Chondrocyte (in vitro differentiated cells): ENCODE data around the gene RALGPS2. TPM values are rescaled to one million over a fixed set of nuclear protein-coding genes. Genes with fewer than 3 reads are reported as not detected.
"Not testable (repeated sequence)": the region's sequence is repeated elsewhere in the genome, so short reads cannot be mapped to it uniquely, and the experiment has no call there.

ENCODE experiments used
- DNase-seq: peaks from one replicate; pipeline ENCODE4 v3.0.0; 2021; ENCODE audit warnings: mixed read lengths, low spot score
- H3K27ac Mint-ChIP-seq: one replicate; pipeline ENCODE4 v1.8.0; 2021; ENCODE audit warnings: mild to moderate bottlenecking, moderate library complexity, mixed read lengths; ENCODE audit not compliant: unreplicated experiment
- H3K27me3 Mint-ChIP-seq: 2 replicates; pipeline ENCODE4 v1.8.0; 2021; ENCODE audit warnings: low read depth, mixed read lengths
- H3K36me3 Mint-ChIP-seq: 2 replicates; pipeline ENCODE4 v1.8.0; 2021; ENCODE audit warnings: low read depth, mixed read lengths
- H3K4me1 Mint-ChIP-seq: 2 replicates; pipeline ENCODE4 v1.8.0; 2021; ENCODE audit warnings: low read depth, mild to moderate bottlenecking, mixed read lengths
- H3K4me3 Mint-ChIP-seq: one replicate; pipeline ENCODE4 v1.8.0; 2021; ENCODE audit warnings: mild to moderate bottlenecking, moderate library complexity, mixed read lengths; ENCODE audit not compliant: unreplicated experiment
- H3K9me3 Mint-ChIP-seq: 2 replicates; pipeline ENCODE4 v1.8.0; 2021; ENCODE audit warnings: low read depth, mixed read lengths
- total RNA-seq: library from RNA; stranded (reverse); gene quantifications from 3 replicates; pipeline ENCODE4 v1.2.1, GENCODE V29; 2021
- TF ChIP-seq, protein P1 (sequence below): fragments of 200-600 bp; sonication (generic); IDR thresholded peaks from 2 replicates; pipeline ENCODE4 v1.5.0; 2021; ENCODE audit warnings: antibody characterized with exemption, mild to moderate bottlenecking, moderate library complexity

The RALGPS2 gene
- total RNA-seq, 1 donor from 2014 or later = 10.0 TPM

DNA sequence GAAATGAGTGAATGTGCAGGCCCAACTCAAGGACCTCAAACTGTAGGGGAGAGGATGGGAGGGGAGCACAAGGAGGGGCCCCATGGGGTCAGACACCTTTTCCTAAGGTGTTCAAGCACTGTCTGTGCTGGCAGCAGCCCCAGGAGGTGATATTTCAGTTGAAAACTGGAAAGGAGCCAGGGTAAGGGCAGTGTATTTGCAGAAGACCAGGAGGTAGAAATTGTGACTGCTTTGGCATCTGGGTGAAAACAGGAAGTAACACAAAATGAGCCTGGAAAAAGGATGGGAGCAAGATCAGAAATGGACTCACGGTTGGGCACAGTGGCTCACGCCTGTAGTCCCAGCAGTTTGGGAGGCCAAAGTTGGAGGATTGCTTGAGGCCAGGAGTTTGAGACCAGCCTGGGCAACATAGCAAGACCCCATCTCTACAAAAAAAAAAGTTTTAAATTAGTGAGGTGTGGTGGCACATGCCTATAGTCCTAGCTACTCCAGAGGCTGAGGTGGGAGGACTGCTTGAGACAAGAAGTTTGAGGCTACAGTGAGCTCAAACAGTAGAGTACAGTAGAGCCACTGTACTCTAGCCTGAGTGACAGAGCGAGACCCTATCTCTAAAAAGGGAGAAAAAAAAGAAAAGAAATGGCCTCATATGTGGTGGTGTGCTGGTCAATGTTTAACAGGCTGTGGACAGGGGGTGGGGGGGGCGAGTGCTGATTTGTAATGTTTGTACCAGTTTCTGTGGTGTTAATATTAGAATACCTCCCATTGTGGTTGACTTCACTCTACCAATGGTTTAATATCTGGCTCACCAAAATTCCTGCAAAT is 222.0 kb downstream of the RALGPS2 start:
- TF ChIP-seq, protein P1, sequence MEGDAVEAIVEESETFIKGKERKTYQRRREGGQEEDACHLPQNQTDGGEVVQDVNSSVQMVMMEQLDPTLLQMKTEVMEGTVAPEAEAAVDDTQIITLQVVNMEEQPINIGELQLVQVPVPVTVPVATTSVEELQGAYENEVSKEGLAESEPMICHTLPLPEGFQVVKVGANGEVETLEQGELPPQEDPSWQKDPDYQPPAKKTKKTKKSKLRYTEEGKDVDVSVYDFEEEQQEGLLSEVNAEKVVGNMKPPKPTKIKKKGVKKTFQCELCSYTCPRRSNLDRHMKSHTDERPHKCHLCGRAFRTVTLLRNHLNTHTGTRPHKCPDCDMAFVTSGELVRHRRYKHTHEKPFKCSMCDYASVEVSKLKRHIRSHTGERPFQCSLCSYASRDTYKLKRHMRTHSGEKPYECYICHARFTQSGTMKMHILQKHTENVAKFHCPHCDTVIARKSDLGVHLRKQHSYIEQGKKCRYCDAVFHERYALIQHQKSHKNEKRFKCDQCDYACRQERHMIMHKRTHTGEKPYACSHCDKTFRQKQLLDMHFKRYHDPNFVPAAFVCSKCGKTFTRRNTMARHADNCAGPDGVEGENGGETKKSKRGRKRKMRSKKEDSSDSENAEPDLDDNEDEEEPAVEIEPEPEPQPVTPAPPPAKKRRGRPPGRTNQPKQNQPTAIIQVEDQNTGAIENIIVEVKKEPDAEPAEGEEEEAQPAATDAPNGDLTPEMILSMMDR = no peak
- Mint-ChIP-seq H3K27ac (no peak overlapping the region), H3K36me3 (no peaks in the 10 kb centered on the region), H3K4me3 (no peak overlapping the region), H3K4me1 (peaks cover 8% of the 10 kb centered on the region), H3K27me3 (no peaks in the 10 kb centered on the region), H3K9me3 (no peaks in the 10 kb centered on the region)
- DNase-seq = no peak

DNA sequence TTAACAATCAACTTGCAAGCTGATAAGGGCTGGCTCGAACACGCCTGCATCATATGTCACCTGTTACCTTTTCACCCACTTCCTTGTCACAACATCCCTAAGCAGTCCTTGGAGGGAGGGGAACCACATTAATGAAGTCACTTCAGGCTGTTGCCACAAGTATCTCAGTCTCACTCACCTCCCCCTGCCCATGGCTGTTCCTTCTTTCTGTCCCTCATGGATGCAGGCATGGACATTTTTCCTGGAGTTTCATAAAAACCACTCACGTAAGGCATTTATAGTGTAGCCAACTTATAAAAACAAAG is 222.6 kb downstream of the RALGPS2 start:
- H3K9me3 Mint-ChIP-seq = no peaks in the 10 kb centered on the region
- TF ChIP-seq, protein P1 = no peak
- no peak overlapping the region for H3K27ac Mint-ChIP-seq
- H3K27me3 Mint-ChIP-seq = no peaks in the 10 kb centered on the region
- peaks cover 4% of the 10 kb centered on the region for H3K4me1 Mint-ChIP-seq
- no peaks in the 10 kb centered on the region for H3K36me3 Mint-ChIP-seq
- no peak overlapping the region for H3K4me3 Mint-ChIP-seq
- DNase-seq = no peak

DNA sequence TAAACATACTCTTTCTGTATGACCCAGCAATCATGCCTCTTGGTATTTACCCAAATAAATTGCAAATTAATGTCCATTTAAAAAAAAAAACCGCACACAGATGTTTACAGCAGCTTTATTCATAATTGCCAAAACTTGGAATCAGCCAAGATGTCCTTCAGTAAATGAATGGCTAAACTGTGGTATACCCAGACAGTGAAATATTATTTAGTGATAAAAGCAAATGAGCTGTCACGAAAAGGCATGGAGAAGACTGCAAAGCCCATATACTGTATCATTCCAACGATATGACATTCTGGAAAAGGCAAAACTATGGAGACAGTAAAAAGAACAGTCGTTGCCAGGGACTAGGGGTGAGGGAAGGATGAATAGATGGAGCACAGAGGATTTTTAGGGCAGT is 223.6 kb downstream of the RALGPS2 start:
- TF ChIP-seq, protein P1 = no peak
- Mint-ChIP-seq H3K27ac (no peak overlapping the region), H3K4me3 (no peak overlapping the region), H3K9me3 (no peaks in the 10 kb centered on the region), H3K27me3 (no peaks in the 10 kb centered on the region), H3K36me3 (no peaks in the 10 kb centered on the region), H3K4me1 (no peaks in the 10 kb centered on the region)
- no peak for DNase-seq

DNA sequence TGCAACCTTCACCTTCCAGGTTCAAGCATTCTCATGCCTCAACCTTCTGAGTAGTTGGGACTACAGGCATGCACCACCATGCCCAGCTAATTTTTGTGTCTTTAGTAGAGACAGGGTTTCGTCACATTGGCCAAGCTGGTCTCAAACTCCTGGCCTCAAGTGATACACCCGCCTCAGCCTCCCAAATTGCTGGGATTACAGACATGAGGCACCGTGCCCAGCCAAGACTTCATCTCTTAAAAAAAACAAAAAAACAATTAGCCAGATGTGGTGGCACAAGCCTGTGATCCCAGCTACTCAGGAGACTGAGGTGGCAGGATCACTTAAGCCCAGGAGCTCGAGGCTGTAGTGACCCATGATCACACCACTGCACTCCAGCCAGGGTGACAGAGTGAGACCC is 224.8 kb downstream of the RALGPS2 start:
- not testable (repeated sequence) for H3K27ac Mint-ChIP-seq, DNase-seq, H3K4me3 Mint-ChIP-seq, H3K4me1 Mint-ChIP-seq, H3K9me3 Mint-ChIP-seq, H3K36me3 Mint-ChIP-seq, H3K27me3 Mint-ChIP-seq

DNA sequence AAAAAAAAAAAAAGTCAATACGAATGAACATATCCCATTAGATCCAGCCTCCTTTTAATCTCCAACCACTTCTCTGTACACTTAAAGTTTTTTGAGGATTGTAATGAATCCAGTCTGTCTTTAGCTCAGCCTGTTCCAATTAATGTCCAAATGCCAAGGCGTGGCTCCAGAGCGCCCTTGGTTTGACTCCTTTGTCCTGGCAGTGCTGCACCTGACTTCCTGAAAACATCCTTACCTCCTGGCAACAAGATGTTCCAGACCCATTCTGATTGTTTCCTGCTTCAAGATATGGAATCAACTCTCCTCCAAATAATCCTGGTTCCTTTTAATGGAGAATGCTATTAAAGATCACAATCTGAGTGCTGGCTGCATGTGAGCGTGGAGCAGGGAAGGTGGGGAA is 226.6 kb downstream of the RALGPS2 start:
- DNase-seq = no peak
- H3K36me3 Mint-ChIP-seq = no peaks in the 10 kb centered on the region
- no peaks in the 10 kb centered on the region for H3K27me3 Mint-ChIP-seq
- no peak overlapping the region for H3K27ac Mint-ChIP-seq
- no peaks in the 10 kb centered on the region for H3K4me1 Mint-ChIP-seq
- H3K9me3 Mint-ChIP-seq = no peaks in the 10 kb centered on the region
- no peak overlapping the region for H3K4me3 Mint-ChIP-seq
- TF ChIP-seq, protein P1 = no peak

DNA sequence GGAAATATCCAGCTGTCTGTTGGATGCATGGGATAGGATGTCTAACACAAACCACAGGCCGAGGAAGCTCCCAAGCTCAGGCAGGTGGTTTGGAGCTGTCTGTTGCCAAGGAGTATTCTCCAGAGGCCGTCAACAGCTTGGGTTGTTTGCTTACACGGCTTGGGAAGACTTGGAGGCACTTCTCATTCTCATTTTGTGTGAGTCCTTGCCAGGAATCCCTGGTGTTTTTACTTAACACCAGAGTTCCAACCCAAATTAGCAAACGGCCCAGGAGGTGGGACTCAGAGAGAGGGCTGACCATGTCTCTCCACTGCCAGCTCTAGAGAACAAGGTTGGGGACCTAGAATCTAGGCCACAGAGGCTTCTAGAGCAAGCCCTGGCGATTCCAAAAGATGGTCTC is 228.0 kb downstream of the RALGPS2 start:
- H3K4me3 Mint-ChIP-seq = no peak overlapping the region
- H3K4me1 Mint-ChIP-seq = no peaks in the 10 kb centered on the region
- no peak overlapping the region for H3K27ac Mint-ChIP-seq
- no peaks in the 10 kb centered on the region for H3K27me3 Mint-ChIP-seq
- H3K9me3 Mint-ChIP-seq = no peaks in the 10 kb centered on the region
- TF ChIP-seq, protein P1 = no peak
- DNase-seq = no peak
- H3K36me3 Mint-ChIP-seq = no peaks in the 10 kb centered on the region
